Liver (tissue), 3 donors: ENCODE measurements around the gene ATP7A.

Experiments used
- FOXA2 ChIP-seq: IDR thresholded peaks from 2 replicates; pipeline ENCODE4 v1.6.1; 2016; ENCODE audit warnings: antibody characterized with exemption
- GABPA ChIP-seq, 2 donors: IDR thresholded peaks in 1 of 2; conservative IDR thresholded peaks in 1 of 2; 2 replicates each; pipeline ENCODE4 v1.6.1; 2016; ENCODE audit warnings: antibody characterized with exemption in 2 of 2, mild to moderate bottlenecking in 1 of 2, moderate library complexity in 1 of 2
- HNF4G ChIP-seq: IDR thresholded peaks from 2 replicates; pipeline ENCODE4 v1.6.1; 2016; ENCODE audit warnings: antibody characterized with exemption
- JUND ChIP-seq, 2 donors: IDR thresholded peaks; 2 replicates each; pipeline ENCODE4 v1.6.1; 2016; ENCODE audit warnings: antibody characterized with exemption in 2 of 2
- NR2F2 ChIP-seq: IDR thresholded peaks from 2 replicates; pipeline ENCODE4 v1.6.1; 2016; ENCODE audit warnings: antibody characterized with exemption
- RAD21 ChIP-seq, 2 donors: IDR thresholded peaks; 2 replicates each; pipeline ENCODE4 v1.6.1; 2016; ENCODE audit warnings: antibody characterized with exemption in 2 of 2, mild to moderate bottlenecking in 2 of 2
- SP1 ChIP-seq: IDR thresholded peaks from 2 replicates; pipeline ENCODE4 v1.6.1; 2018; ENCODE audit warnings: antibody characterized with exemption, mild to moderate bottlenecking
- TAF1 ChIP-seq: conservative IDR thresholded peaks from 2 replicates; pipeline ENCODE4 v1.6.1; 2016; ENCODE audit warnings: antibody characterized with exemption, mild to moderate bottlenecking
- YY1 ChIP-seq: IDR thresholded peaks from 2 replicates; pipeline ENCODE4 v1.6.1; 2016; ENCODE audit warnings: antibody characterized with exemption, mild to moderate bottlenecking
- TF ChIP-seq, protein P1 (sequence below): fragments of 150-350 bp; IDR thresholded peaks from 2 replicates; pipeline ENCODE4 v1.5.1; 2017; ENCODE audit warnings: improper control_type of control experiment, low read depth, low read length; ENCODE audit not compliant: missing input control
- TF ChIP-seq, protein P2 (sequence below): IDR thresholded peaks from 2 replicates; pipeline ENCODE4 v1.6.1; 2016; ENCODE audit warnings: antibody characterized with exemption
- TF ChIP-seq, protein P3 (sequence below): IDR thresholded peaks from 2 replicates; pipeline ENCODE4 v1.6.1; 2016; ENCODE audit warnings: antibody characterized with exemption, mild to moderate bottlenecking
- donor health status: healthy.
- donor health status: healthy.

DNA sequence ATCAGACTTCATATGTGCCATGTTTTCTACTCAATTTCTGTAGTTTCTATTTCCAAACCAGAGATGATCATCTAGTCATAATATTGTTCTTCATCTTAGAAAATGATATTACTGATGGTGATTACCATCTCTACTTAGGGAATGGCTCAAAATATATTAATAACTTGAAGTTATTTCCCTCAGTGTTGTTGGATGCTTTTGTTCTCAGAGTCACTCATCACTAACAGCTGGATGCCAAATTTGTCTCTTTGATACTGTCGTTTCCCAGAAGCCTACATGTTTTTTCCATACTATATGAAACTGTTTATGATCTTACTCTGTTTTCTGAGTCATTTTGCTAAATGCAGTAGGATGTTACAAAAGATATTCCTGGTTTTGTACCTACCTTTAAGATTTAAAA, 50.1 kb downstream of the ATP7A start:
- TF ChIP-seq YY1 (no peak), HNF4G (no peak), SP1 (no peak), FOXA2 (no peak), JUND (IDR thresholded peaks at IDR 0.05) (no peak), NR2F2 (no peak), GABPA (IDR thresholded peaks at IDR 0.05 in 1 of 2, conservative IDR thresholded peaks at IDR 0.05 in 1 of 2) (no peak), TAF1 (no peak), RAD21 (IDR thresholded peaks at IDR 0.05) (no peak)
- TF ChIP-seq, protein P1, sequence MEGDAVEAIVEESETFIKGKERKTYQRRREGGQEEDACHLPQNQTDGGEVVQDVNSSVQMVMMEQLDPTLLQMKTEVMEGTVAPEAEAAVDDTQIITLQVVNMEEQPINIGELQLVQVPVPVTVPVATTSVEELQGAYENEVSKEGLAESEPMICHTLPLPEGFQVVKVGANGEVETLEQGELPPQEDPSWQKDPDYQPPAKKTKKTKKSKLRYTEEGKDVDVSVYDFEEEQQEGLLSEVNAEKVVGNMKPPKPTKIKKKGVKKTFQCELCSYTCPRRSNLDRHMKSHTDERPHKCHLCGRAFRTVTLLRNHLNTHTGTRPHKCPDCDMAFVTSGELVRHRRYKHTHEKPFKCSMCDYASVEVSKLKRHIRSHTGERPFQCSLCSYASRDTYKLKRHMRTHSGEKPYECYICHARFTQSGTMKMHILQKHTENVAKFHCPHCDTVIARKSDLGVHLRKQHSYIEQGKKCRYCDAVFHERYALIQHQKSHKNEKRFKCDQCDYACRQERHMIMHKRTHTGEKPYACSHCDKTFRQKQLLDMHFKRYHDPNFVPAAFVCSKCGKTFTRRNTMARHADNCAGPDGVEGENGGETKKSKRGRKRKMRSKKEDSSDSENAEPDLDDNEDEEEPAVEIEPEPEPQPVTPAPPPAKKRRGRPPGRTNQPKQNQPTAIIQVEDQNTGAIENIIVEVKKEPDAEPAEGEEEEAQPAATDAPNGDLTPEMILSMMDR = no peak
- TF ChIP-seq, protein P2, sequence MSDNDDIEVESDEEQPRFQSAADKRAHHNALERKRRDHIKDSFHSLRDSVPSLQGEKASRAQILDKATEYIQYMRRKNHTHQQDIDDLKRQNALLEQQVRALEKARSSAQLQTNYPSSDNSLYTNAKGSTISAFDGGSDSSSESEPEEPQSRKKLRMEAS = no peak
- TF ChIP-seq, protein P3, sequence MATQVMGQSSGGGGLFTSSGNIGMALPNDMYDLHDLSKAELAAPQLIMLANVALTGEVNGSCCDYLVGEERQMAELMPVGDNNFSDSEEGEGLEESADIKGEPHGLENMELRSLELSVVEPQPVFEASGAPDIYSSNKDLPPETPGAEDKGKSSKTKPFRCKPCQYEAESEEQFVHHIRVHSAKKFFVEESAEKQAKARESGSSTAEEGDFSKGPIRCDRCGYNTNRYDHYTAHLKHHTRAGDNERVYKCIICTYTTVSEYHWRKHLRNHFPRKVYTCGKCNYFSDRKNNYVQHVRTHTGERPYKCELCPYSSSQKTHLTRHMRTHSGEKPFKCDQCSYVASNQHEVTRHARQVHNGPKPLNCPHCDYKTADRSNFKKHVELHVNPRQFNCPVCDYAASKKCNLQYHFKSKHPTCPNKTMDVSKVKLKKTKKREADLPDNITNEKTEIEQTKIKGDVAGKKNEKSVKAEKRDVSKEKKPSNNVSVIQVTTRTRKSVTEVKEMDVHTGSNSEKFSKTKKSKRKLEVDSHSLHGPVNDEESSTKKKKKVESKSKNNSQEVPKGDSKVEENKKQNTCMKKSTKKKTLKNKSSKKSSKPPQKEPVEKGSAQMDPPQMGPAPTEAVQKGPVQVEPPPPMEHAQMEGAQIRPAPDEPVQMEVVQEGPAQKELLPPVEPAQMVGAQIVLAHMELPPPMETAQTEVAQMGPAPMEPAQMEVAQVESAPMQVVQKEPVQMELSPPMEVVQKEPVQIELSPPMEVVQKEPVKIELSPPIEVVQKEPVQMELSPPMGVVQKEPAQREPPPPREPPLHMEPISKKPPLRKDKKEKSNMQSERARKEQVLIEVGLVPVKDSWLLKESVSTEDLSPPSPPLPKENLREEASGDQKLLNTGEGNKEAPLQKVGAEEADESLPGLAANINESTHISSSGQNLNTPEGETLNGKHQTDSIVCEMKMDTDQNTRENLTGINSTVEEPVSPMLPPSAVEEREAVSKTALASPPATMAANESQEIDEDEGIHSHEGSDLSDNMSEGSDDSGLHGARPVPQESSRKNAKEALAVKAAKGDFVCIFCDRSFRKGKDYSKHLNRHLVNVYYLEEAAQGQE = no peak
